Neuron (in vitro differentiated cells): Measurements from ENCODE around the gene ALLC.
A peak's percentile ranks its signal among the peaks of the same experiment; 100 is the strongest.

Experiments
- H2AFZ ChIP-seq: one replicate; pipeline ENCODE4 v1.6.1; 2013; ENCODE audit warnings: low read depth, mild to moderate bottlenecking, inconsistent platforms, low read length, moderate library complexity
- H3K27me3 ChIP-seq: one replicate; pipeline ENCODE4 v1.6.1; 2013; ENCODE audit warnings: low read length; ENCODE audit not compliant: insufficient read depth
- H3K36me3 ChIP-seq: one replicate; pipeline ENCODE4 v1.6.1; 2013; ENCODE audit warnings: low read length; ENCODE audit not compliant: insufficient read depth
- H3K4me1 ChIP-seq: one replicate; pipeline ENCODE4 v1.6.1; 2013; ENCODE audit warnings: low read length; ENCODE audit not compliant: insufficient read depth
- H3K4me3 ChIP-seq: 2 replicates; pipeline ENCODE4 v1.5.1; 2013; ENCODE audit warnings: mild to moderate bottlenecking, low read length, moderate library complexity
- H3K9me3 ChIP-seq: one replicate; pipeline ENCODE4 v1.6.1; 2013; ENCODE audit warnings: low read length

ALLC gene

DNA sequence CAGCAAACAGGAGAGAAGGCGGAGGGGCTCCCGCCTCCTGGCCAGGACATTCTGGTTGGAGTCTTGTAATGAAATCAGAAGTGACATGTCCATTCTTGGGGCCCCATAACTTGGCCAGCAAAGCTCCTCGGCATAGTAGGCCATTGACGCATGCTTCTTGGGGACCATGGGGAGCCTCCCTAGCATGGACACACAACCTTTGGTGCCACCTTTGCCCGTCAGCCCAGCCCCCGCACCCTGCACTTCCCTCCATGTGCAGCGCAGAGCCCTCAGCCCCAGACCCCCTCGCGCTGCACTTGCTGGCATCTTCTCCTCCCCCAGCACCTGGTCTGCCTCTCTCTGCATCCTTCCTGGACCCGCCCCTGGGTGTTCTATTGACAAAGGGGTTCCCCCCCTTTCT lies 68.5 kb downstream of the ALLC start:
- Histone ChIP-seq H3K4me3 (no peak overlapping the region), H3K27me3 (no peaks in the 10 kb centered on the region), H3K9me3 (no peaks in the 10 kb centered on the region), H3K36me3 (no peaks in the 10 kb centered on the region), H3K4me1 (peaks cover 6% of the 10 kb centered on the region), H2AFZ (no peak overlapping the region)

DNA sequence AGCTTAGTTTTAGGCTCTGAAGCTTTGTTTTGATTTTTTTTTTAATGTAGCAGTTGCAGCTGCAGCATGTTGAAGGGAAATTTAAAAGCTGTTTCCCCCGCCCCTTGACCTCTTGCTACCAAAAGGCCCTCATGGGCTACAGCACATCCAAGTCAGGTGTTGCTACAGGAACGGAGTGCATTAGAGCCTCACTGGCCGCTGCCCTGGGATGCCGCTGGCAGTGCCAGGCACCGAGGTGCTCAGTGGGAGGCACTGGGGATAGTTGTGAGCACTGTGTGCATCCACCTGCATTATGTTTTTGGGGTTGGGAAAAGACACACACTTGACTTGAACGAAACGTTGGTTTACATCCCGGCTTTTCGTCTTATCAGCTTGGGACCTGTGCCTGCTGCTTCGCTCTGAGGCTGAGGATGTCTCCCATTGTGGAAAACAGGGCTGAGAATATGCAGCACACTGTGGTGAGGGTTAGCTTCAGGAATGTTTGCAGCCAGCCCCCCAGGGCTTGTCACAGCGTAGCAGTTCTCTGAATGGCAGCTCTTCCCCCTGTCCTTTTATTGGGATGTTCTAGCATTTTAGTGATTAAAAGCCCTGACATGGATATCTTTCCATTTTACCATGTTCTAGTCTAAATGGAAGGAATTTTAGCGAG lies 69.5 kb downstream of the ALLC start:
- Histone ChIP-seq H2AFZ (peak overlapping the region; percentile 33), H3K36me3 (no peaks in the 10 kb centered on the region), H3K27me3 (no peaks in the 10 kb centered on the region), H3K4me3 (peak overlapping the region; percentile 17), H3K4me1 (peaks cover 6% of the 10 kb centered on the region), H3K9me3 (no peaks in the 10 kb centered on the region)

DNA sequence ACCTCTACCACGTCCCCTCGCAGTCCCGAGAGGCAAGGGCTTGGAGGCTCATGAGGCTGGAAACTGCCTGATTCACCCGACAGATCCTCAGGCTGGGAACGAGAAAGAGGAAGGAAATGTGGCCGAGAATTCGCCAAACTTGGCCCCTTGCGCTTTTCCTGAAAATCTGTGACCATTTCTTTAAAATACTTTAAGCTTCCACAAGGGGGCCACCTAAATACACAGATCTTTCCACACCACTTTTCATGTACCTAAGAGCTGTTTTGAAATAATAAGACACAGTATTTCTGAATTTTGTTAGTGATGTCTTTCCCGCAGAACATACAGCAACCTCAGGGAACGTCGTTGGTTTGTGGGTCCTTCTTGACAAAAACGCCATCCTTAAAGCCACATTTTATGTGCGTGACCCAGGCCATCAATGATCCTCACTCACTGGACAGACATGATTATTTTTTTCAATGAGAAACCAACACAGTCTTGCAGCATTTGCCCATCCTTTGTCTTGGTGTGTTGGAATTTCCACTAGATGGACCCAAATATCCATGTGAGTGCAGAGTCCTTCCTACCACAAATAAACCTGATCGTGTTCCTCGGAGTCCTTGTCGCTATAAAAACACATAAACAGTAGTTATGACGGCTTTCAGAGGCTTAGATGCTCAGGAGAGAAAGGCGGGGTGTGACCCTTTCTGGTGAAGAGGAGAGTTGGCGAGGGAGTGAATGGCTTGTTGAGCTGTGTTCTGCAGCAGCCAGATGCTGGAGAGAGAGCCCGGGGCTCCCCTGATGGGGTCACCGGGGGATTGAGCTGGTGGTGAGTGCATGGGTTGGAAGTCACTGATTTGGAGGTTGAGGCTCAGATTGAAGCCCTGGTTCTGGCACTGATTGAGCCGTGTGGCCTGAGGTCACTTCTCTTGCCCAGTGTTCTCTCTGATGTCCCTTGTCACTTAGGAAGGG lies 70.4 kb downstream of the ALLC start:
- Histone ChIP-seq H3K27me3 (peaks cover 3% of the 10 kb centered on the region), H3K36me3 (no peaks in the 10 kb centered on the region), H3K4me3 (peak overlapping the region; percentile 17), H3K4me1 (peaks cover 6% of the 10 kb centered on the region), H2AFZ (peak overlapping the region; percentile 33), H3K9me3 (no peaks in the 10 kb centered on the region)

DNA sequence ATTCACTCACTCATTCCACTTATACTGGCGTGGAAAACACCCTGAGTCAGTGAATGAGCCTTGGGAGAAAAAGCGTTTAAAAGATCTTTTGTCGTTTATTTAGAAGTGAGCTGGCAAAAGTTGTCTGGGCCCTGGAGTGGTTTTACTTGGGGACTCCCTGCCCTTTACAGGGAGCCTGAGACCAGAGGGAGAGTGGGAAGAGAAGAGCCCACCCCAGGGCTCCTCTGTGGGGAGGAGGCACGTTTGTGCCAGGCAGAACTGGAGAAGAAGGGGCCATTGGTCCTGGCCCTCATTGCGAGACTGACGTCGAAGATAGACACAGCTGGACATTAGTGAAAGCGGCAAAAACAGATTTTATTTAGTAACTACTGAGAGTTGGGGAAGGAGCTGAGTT lies 71.1 kb downstream of the ALLC start:
- Histone ChIP-seq H2AFZ (no peak overlapping the region), H3K27me3 (peaks cover 3% of the 10 kb centered on the region), H3K4me3 (no peak overlapping the region), H3K36me3 (no peaks in the 10 kb centered on the region), H3K9me3 (no peaks in the 10 kb centered on the region), H3K4me1 (peaks cover 6% of the 10 kb centered on the region)

DNA sequence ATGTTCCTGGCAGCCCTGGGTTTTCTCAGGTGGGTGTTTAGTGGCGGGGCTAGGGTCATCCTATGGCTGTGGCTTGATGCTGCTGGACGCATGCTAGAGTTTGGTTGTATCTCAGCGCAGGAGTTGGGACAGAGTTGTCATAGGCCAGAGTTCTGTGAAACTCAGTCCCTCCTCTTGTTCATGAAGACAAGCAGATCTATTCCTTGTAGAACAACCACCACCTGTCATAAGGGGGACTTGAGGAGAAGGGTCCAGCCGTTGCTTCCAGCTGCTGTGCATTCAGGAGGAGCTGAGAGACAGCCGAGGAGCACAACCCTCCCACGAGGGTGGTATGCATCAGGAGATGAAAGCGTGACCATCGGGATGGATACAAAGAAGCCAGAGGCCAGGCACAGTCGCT lies 71.8 kb downstream of the ALLC start:
- Histone ChIP-seq H3K9me3 (no peaks in the 10 kb centered on the region), H3K4me3 (no peak overlapping the region), H3K27me3 (peaks cover 9% of the 10 kb centered on the region)

DNA sequence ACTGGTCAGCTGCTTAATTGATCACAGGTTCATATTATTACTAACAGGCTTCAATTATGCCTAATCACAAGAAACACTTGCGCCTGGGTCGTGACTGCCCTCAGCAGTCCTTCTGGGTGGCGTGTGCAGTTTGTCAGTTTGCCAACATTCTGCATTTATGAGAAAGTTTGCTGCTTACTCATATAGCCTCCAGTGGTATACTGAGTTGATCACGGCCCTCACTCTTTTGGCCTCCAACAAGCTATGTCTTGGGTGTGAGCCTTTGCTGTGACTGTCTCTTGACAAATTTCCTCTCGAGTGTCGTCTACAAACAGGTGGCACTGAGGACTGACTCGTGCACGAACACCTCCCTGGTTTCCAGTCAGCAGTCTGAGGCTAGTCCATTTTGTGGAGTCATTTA lies 72.6 kb downstream of the ALLC start:
- Histone ChIP-seq H3K36me3 (no peaks in the 10 kb centered on the region), H3K4me1 (peaks cover 6% of the 10 kb centered on the region), H3K9me3 (no peaks in the 10 kb centered on the region), H2AFZ (no peak overlapping the region), H3K4me3 (no peak overlapping the region), H3K27me3 (peaks cover 9% of the 10 kb centered on the region)

More for the DNA sequence above, 71.8 kb downstream of the ALLC start:
- H3K36me3 ChIP-seq = no peaks in the 10 kb centered on the region
- peaks cover 6% of the 10 kb centered on the region for H3K4me1 ChIP-seq
- no peak overlapping the region for H2AFZ ChIP-seq

DNA sequence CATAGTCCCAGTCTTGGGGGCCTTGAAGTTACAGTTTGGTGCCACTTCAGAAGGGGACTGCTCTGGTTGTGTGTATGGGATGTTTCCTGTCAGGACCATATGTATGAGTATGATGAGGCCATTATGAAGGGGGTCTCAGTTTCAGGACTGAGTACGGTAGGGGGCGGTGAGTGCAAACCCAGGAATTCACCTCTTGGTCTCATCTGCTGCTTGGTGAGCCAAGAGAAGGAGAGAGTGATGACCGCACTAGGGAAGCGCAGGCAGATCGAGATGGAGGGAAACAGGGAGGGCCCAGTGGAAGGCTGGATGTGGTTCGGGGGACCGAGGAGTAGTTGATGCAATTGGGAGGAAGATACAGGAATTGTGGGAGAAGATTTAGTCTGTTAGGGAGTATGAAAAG lies 73.8 kb downstream of the ALLC start:
- Histone ChIP-seq H3K4me3 (no peak overlapping the region), H3K4me1 (peaks cover 6% of the 10 kb centered on the region), H3K9me3 (no peaks in the 10 kb centered on the region), H3K36me3 (no peaks in the 10 kb centered on the region), H3K27me3 (peaks cover 15% of the 10 kb centered on the region), H2AFZ (no peak overlapping the region)

DNA sequence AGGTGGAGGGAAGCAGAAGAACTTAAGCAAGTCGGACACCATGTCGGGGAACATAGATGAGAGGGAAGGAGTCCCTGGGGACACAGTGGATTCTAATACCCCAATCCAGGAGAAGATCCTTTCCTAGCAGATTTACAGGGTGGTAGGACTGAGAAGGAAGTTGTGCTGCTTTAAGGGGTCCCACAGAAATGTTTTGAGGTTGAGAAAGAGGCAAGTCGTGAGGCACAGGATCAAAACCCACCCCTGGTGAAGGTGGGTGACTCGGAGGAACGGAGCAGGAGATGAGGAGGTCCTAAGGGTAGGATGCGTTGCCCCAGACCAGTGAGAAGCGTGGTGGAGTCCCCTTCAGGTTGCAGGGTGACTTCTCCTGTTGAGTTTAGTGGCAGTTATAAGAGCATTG lies 78.1 kb downstream of the ALLC start:
- Histone ChIP-seq H2AFZ (no peak overlapping the region), H3K9me3 (no peaks in the 10 kb centered on the region), H3K27me3 (peaks cover 15% of the 10 kb centered on the region), H3K36me3 (no peaks in the 10 kb centered on the region), H3K4me3 (no peak overlapping the region), H3K4me1 (no peaks in the 10 kb centered on the region)

DNA sequence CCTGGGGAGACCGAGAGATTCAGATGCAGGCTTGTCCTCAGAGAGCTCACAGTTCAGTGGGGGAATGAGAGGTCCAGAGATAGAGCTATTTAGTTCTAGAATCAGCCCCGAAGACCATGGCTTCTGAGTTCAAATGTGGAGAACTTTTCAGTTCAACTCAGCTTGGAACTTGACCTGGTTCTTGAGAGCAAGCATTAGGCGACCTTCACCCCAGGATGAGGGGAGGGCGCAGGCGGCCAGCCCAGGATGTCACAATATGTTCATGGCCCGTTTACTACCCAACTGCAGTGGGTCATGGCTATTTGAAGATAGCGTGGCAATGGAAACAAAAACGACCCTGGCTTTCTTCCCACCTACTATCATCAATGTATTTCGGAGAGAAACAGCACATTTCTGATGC lies 79.1 kb downstream of the ALLC start:
- Histone ChIP-seq H3K4me1 (no peaks in the 10 kb centered on the region), H3K36me3 (no peaks in the 10 kb centered on the region), H2AFZ (no peak overlapping the region), H3K27me3 (peaks cover 15% of the 10 kb centered on the region), H3K4me3 (no peak overlapping the region), H3K9me3 (no peaks in the 10 kb centered on the region)

DNA sequence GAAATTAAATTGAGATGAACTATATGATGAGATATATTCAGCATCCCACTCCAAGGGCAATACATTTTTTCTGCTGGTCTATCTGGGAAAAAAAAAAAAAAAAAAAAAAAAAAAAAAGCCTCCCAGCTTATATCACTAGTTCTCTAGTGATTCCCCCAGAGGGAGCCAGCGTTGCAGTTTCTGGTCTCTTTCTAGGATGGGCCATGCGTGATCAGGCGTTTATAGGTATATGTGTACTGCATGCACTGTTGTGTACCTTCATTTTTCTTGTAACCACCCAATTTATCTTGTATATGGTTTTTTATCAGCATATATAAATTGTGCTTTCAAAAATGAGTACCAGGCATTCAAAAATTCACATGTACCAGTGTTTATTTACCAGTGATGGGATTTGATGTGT lies 80.5 kb downstream of the ALLC start:
- no peak overlapping the region for H3K4me3 ChIP-seq
- no peaks in the 10 kb centered on the region for H3K4me1 ChIP-seq
- no peaks in the 10 kb centered on the region for H3K9me3 ChIP-seq
- H2AFZ ChIP-seq = no peak overlapping the region
- no peaks in the 10 kb centered on the region for H3K36me3 ChIP-seq
- peaks cover 12% of the 10 kb centered on the region for H3K27me3 ChIP-seq

DNA sequence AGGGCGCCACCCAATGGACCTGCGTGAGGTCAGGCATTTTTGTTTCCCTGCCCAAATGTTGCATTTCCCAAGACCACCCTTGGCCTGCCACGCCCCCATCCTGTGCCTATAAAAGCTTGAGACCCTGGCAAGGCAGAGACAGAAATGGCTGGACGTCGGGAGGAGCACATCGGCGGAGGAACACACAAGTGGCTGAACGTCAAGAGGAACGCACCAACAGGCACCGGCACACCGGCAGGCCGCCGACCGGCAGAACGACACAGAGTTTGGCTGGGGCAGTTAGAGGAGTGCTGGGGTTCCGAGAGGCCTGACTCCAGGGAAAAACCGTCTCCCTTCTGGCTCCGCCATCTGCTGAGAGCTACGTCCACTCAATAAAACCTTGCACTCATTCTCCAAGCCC lies 81.3 kb downstream of the ALLC start:
- peaks cover 10% of the 10 kb centered on the region for H3K27me3 ChIP-seq
- H3K36me3 ChIP-seq = no peaks in the 10 kb centered on the region
- H3K4me3 ChIP-seq = no peak overlapping the region
- H3K9me3 ChIP-seq = no peaks in the 10 kb centered on the region
- no peak overlapping the region for H2AFZ ChIP-seq
- no peaks in the 10 kb centered on the region for H3K4me1 ChIP-seq

DNA sequence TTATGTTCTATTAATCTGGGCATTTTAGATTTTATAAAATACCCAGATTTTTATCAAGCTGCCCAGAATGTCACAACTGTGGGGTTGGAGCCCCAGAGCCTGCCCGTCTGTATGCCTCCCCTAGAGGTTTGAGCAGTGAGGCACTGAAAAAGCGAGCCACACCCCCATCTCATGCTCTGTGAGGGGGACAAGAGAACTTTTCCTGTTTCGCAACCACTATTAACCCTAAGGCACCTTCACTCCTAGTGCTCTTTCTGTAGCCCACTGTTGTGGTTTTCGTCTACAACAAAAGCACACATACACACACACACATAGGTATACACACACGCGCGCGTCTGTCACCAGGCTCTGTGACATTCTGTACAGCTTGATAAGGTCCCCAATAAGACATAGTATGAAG lies 83.4 kb downstream of the ALLC start:
- no peak overlapping the region for H3K4me3 ChIP-seq
- no peaks in the 10 kb centered on the region for H3K4me1 ChIP-seq
- H2AFZ ChIP-seq = no peak overlapping the region
- peaks cover under 1% of the 10 kb centered on the region for H3K27me3 ChIP-seq
- H3K9me3 ChIP-seq = no peaks in the 10 kb centered on the region
- H3K36me3 ChIP-seq = no peaks in the 10 kb centered on the region

DNA sequence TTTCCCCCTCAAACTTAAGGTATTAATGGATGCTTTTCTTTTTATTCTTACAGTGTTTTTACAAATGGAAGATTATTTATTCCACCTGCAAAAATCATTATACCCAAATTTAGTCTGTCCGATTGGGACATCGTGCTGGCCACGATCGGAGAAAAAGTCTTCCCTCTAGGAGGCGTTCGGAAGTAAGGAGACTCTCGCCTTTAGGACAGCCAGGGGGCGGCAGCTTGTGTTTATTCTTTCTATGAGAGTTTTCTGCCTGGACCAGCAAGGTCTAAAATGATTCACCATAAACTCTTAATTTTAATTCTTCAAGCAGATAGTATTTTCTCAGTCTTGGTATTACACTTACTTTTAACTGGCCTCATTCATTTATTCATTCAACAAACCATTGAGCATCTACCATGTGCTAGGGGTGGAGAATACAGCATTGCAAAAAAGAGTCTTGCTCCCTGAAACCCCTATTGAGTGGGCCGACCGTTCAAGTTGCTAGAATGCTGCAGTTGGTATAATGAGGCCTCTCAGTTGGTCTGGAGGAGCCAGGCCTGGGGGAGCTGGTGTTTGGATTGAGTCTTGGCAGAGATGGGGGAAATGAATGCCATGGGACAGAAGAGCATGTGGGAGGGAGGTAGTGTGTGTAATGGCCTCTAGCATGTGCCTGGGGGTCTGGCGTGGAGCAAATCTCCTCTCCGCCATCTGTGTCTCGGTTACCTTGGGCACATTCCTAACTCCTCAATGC lies 84.0 kb downstream of the ALLC start:
- Histone ChIP-seq H3K4me1 (no peaks in the 10 kb centered on the region), H3K9me3 (no peaks in the 10 kb centered on the region), H3K27me3 (no peaks in the 10 kb centered on the region), H3K4me3 (no peak overlapping the region), H2AFZ (no peak overlapping the region), H3K36me3 (no peaks in the 10 kb centered on the region)
